Measurements from ENCODE around the gene TRAF2.

Gene TRAF2

GRCh38 chr9:136942112-136942880, 56.0 kb downstream of the TRAF2 start:
- TF ChIP-seq, protein P1, sequence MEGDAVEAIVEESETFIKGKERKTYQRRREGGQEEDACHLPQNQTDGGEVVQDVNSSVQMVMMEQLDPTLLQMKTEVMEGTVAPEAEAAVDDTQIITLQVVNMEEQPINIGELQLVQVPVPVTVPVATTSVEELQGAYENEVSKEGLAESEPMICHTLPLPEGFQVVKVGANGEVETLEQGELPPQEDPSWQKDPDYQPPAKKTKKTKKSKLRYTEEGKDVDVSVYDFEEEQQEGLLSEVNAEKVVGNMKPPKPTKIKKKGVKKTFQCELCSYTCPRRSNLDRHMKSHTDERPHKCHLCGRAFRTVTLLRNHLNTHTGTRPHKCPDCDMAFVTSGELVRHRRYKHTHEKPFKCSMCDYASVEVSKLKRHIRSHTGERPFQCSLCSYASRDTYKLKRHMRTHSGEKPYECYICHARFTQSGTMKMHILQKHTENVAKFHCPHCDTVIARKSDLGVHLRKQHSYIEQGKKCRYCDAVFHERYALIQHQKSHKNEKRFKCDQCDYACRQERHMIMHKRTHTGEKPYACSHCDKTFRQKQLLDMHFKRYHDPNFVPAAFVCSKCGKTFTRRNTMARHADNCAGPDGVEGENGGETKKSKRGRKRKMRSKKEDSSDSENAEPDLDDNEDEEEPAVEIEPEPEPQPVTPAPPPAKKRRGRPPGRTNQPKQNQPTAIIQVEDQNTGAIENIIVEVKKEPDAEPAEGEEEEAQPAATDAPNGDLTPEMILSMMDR (IDR thresholded peaks at IDR 0.05; ENCODE audit: insufficient read depth, low read length, missing control alignments), result no peak
- DNase-seq (ENCODE audit: low read depth, low spot score), result no peak
- CTCF ChIA-PET, result interaction anchor here (1.1 to 1.3 kb wide), 2 partner anchors 93 to 295 kb away, joined by 3 to 6 read pairs; no protein-coding TSS in a partner anchor
- POLR2A ChIA-PET, result no interaction called here
- H3K4me3 ChIP-seq (ENCODE audit: low read depth, low read length), result peak overlapping the region; percentile 8; the same call in 1 of the 2 replicates

DNA sequence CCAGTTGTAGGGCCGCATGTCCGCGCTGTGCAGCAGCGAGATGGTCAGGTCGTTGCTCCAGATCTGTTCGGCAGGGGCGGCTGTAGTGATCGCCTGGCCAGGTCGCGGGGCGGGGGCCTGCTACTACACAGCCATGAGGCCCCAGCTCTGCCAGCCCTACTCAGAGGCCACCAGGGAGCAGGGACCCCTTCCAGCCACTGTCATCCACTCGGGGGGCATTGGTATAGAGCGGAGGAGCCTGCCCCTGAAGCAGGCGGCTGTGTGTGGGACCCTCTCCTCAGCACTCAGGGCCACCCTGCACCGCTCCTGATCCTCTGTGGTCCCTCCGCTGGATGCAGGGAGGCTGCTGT, 56.5 kb downstream of the TRAF2 start:
- H3K4me3 ChIP-seq (ENCODE audit: low read depth, low read length), result peak overlapping the region; percentile 81
- no peak for DNase-seq (ENCODE audit: low read depth, low spot score)
- TF ChIP-seq, protein P1 (IDR thresholded peaks at IDR 0.05; ENCODE audit: insufficient read depth, low read length, missing control alignments), result no peak
- CTCF ChIA-PET, result interaction anchor here (1.1 to 1.7 kb wide), 3 partner anchors 12 to 92 kb away, joined by 3 to 6 read pairs (median 6); partner anchors contain the start of gene FUT7
- POLR2A ChIA-PET, result no interaction called here

GRCh38 chr9:136943291-136944211, 57.2 kb downstream of the TRAF2 start:
- ChIA-PET POLR2A (interaction anchor here (1.0 kb wide), 1 partner anchor 87 kb away, joined by 3 read pairs; no protein-coding TSS in a partner anchor), CTCF (interaction anchor here (0.8 to 6.3 kb wide), 13 partner anchors 11 to 121 kb away, joined by 3 to 148 read pairs (median 5); partner anchors contain the start of genes ABCA2 and FUT7)
- no peak for DNase-seq (ENCODE audit: low read depth, low spot score)
- H3K4me3 ChIP-seq (ENCODE audit: low read depth, low read length), result peak overlapping the region; percentile 81
- TF ChIP-seq, protein P1 (IDR thresholded peaks at IDR 0.05; ENCODE audit: insufficient read depth, low read length, missing control alignments), result no peak

DNA sequence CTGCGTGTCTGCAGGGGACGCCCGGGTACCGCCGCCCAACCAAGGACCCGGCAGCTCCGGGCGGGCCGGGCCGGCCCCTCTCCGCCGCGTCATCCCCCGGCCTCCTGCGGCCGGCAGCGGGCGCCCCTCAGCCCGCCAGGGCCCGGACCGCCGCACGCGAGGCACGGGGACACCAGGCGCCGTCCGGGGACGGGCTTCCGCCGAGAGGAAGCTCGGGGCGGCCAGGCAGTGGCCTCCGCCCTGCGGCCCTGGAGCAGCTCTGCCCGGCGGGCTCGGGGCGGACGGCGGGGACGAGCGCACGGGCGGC, 57.8 kb downstream of the TRAF2 start:
- POLR2A ChIA-PET, result interaction anchor here (1.0 kb wide), 1 partner anchor 87 kb away, joined by 3 read pairs; no protein-coding TSS in a partner anchor
- TF ChIP-seq, protein P1 (IDR thresholded peaks at IDR 0.05; ENCODE audit: insufficient read depth, low read length, missing control alignments), result no peak
- no peak for DNase-seq (ENCODE audit: low read depth, low spot score)

DNA sequence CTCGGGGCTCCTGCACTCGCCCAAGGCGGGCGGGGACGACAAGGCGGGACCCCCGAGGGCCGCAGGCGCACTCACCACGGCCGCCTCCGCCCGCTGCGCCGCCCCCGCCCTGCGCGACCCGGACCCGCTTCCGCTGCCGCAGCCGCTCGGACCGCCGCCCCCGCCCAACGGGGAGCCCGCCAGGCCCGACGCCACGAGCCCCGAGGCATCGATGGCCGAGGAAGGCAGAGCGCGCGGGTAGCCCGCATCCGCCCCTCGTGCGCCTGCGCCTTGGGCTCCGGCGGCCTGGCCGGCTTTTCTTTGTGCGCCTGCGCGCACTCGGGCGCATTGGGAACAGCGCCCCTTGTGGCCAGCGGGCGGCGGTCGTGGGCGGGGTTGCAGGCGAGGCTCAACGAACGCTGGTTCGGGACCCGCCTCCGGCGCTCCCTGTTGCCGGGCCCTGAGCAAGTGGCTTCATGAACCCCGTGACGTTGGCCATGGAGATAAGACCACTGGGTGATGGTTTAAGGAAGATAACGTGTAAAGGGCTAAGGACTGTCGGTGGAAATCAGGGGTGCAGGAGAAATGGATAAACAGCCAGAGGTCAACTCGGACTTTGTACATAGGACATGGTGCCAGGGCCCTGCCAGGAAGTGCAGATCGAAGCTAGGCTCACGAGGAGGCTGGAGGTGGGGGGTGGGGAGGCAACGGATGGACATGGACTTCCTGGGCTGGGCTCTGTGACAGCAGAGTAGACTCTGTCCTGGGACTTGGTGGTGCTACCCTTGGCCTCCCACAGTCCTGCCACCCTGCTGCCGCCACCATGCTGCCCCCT, 58.4 kb downstream of the TRAF2 start, which contains the start of the genes C8G and FBXW5:
Gene C8G, plus strand, starts transcription at position 725 of the 814 bp plus-strand sequence. Its CDS starts 78 bp downstream, at position 803.
Gene FBXW5, minus strand, starts transcription at position 220 of the 814 bp plus-strand sequence. CDS start 655 bp downstream, outside the sequence.
- CTCF ChIA-PET, result interaction anchor here (0.6 to 6.3 kb wide), 21 partner anchors 9 to 216 kb away, joined by 3 to 148 read pairs (median 4); partner anchors contain the start of genes ABCA2 and TRAF2
- POLR2A ChIA-PET, result no interaction called here
- TF ChIP-seq, protein P1 (IDR thresholded peaks at IDR 0.05; ENCODE audit: insufficient read depth, low read length, missing control alignments), result peak; percentile 96
- peak within 1 kb of the TSS; percentile 81 for H3K4me3 ChIP-seq (ENCODE audit: low read depth, low read length)
- peak; percentile 14 for DNase-seq (ENCODE audit: low read depth, low spot score)

More for the DNA sequence above, 57.8 kb downstream of the TRAF2 start:
- H3K4me3 ChIP-seq (ENCODE audit: low read depth, low read length), result peak overlapping the region; percentile 81
- CTCF ChIA-PET, result interaction anchor here (0.8 to 6.3 kb wide), 12 partner anchors 11 to 120 kb away, joined by 3 to 148 read pairs (median 4); partner anchors contain the start of genes ABCA2 and FUT7

Data from AG04449 (cell line).